CD4-positive, alpha-beta T cell treated with Interleukin-15 for 4 hours (primary cell): Measurements from ENCODE around the gene CYP26B1.

ENCODE experiments used
- DNase-seq: peaks from one replicate; pipeline ENCODE4 v3.0.0-alpha.2; 2020; ENCODE audit warnings: low spot score

The CYP26B1 gene

DNA sequence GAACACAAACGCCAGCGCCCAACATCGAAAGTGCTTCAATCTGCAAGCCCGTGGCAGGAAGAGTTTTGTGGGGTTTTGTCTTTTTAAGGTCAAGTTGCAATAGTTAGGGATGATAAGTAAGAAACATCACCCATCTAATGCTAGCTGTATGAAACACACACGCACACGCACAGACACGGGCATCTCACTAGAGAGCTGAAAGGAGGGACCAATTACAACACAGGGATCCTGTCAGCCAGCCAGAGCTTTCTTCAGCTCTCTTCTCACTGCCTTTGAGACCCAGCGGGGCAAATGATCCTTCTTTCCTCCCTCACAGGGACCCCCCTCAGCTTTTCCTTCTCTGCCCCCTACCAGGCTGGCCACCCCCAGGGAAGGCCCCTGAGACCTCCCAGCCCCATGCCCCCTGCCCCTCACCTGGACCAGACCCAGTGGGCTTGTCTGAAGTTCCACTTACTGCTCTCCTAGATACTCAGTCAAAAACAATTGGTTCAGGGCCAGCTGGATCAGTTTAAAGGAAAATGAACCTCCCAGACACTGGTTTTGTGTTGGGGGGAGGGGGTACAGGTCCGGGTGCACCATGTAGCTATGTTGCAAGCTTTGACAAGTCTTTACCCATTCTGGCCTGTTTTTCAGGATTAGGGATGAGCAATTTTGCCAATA lies 17.9 kb downstream of the CYP26B1 start:
- no peak for DNase-seq

DNA sequence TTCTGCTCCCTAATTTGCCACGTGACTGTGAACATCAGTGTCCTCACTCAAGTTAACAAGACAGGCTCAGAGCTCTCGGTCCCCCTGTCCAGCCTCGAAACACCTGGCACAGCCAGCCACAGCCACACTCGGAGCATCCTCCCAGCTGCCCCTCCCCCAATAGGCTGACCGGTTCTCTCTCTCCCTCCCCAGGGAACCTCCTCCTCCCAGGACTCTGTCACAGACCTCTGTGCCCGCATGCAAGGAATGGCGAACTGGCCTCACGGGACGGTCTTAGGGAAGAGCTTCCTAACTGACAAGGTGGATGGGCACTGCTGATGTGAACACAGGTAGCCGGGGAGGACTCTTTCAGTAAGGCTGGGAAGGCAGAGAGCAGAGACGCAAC lies 18.8 kb downstream of the CYP26B1 start:
- DNase-seq: no peak

DNA sequence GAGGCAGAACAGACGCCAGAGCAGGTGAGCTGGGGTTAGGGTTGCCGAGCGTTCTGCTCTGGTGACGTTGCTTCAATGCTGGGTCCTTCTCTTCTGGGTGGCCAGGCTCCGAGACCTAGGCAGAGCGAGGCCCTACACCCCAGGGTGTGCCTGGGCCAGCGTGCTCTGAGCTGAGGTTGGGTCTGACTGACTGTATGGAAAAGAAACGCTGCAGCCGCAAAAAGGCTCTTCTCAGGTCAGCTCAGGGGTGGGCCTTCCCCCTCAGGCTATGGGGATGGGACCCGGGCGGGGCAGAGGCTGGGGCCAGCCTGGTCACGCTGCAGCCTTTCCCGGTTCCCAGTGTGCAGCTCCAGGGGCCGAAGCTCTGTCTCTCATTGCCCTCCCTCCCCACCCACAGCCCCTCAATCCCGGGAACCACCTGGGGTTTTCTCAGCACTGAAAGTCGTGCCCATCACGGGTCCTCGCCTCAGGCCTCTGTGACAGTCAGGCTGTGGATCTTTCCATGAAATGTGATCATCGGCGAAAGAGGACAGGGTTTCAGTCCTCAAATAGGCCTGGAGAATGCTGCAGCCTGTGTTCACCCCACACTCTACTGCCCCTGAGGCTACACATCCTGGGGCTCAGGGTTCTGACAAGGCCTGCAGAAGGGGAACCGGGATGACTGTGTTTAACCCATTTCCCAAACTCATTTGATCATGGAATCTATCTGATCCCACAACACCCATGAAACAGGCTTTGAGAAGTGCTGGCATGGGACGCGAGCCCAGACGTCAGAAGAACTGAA lies 19.4 kb downstream of the CYP26B1 start:
- DNase-seq: no peak

DNA sequence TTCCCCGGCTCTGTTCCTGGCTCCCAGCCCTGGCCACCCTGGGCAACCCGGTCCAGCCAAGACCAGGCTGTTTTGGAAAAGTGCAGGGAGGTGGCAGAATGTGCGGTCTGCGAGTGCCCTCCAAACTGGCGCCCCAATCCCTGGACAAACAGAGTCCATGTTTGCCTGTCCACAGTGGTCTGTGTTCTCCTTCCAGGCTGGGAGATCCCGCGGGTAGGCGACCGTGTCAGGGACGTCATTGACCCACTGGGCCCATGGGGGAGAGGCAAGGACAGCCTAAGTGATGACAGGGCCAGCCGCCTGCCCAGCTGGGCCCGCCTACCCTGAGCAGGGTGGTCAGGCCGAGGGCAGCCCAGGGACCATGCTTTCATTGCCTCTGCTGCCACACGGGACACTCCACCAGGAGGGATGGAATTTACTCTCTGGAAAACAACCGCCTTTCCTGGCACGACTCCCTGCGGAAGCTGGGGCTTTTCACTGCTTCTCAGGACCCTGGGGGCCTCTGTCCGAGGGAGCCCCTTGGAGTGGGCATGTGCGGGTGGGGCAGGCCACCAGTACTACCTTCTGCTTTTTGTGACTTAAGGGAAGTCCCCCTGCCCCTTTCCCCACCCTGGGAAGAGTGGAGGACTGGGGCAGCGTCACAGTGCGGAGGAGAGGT lies 20.1 kb downstream of the CYP26B1 start:
- DNase-seq: no peak

DNA sequence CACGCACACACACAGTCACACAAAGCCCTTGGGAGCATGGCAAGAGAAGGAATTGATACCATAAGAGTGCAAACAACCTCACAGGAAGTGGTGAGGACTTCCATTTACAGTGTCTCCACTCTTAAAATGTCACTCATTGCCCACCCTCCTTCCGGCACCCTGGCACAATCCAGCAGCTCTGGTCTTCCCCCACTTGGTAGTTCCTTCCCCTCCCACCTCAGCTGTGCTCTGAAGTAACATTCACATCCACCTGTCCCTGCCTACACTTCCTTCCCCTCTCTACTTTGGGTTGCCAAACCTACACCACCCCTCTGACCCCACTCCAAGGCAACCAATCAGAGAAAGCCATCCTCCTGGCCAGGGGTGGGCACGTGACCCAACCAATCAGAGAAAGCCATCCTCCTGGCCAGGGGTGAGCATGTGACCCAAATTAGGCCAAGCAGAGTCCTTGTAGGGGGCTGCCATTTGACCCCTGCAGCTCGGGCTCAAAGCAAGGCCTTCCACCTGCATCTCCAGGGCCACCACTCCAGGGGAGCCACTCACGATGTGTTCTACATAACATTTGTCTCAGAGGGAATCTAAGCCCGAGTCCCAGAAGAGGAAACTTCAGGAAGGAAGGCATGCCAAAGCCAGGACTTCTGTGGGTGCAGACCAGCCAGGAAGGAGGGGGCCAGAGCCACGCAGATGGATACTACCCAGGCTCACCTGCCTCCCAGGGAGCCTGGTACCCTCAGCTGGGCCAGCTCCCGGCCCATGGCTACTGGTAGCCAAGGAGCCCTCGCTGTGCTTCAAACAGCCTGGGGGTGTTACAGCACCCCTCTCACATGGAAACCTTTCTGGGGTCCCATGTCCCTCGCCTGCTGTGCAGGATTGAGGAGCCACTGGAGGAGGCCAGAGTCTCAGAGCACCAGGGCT lies 21.2 kb downstream of the CYP26B1 start:
- DNase-seq: no peak

DNA sequence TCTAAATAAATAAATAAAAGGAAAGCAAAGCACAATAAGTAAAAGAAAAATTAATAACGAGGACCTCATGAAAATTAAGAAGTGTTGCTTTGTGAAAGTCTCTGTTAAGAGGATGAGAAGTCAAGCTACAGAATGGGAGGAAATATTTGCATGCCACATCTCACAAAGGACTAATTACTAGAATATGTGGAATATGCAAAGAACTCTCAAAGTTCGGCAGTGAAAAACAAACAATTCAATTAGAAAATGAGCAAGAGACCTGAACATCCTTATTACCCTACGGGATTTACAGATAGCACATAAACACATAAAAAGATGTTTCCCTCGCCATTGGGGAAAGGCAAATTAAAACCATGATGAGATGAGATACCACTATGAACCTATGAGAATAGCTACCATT lies 23.3 kb downstream of the CYP26B1 start:
- no peak for DNase-seq

DNA sequence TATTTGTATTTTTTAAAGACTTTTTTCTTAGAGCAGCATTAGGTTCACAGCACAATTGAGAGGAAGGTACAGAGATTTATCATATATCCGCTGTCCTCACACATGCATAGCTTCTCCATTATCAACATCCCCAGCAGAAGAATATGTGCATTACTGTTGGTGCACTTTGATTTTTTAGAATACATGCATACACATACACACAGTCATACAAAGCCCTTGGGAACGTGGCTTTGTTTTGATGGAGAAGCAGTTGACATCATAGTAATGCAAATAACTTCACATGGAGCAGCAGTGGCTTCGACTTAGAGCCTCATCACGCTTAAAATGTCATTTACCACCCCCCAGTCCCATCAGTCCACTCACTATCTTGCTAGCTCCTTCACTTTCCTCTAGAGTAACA lies 26.5 kb downstream of the CYP26B1 start:
- DNase-seq: no peak

DNA sequence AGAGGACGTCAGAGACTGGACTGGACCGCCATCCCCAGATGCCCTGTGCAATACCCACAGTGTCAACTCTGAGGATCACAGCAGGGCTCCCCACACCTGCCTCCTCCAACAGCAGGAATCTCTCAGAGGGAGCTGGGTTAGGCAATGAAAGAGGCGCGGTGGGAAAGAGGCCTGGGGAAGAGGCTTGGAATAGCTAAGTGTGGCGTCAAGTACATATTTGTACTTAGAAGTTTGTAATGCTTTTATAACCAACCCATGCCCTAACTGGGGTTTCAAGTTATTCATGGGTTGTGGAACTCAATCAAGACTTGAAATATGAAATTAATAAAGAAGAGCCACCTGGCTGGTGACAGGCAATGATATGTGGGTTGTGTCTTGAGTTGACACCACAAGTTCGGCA lies 28.7 kb downstream of the CYP26B1 start:
- no peak for DNase-seq

DNA sequence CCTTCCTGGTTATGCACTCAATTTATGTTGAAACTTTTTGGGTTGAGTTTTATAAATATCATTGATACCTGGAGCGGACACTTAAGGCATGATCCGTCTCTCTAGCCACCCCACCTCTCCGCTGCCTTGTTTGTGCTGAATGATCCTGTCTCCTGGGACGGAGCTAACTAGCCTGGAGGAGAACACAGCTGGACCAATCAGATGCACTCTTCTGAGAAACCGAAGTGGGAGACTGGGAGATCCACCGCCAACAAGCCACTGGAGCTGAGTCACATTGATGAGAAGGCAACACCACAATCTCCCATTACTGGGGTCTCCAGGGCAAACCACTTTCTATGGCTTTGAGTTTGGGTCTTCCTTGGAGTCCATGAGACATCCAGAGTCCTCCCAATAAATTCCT lies 29.3 kb downstream of the CYP26B1 start:
- DNase-seq: no peak

DNA sequence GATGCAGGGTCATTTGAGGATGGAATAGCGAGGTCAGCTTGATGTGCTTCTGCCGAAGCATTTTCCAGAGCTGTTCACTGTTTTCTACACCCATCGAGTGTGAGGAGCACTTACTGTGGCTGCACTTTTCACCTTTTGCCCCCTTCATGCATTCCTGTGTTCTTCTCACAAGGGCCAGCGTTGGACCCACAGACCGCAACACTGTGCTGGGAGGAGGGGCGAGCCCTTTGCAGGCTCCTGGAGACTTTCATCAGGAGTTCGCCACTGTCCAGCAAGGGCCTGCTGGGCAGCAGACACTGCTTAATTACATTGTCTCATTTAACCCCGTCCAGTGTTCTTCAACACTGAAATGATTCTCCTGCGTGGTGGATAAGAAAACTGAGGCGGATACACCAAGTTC lies 29.9 kb downstream of the CYP26B1 start:
- DNase-seq: no peak

DNA sequence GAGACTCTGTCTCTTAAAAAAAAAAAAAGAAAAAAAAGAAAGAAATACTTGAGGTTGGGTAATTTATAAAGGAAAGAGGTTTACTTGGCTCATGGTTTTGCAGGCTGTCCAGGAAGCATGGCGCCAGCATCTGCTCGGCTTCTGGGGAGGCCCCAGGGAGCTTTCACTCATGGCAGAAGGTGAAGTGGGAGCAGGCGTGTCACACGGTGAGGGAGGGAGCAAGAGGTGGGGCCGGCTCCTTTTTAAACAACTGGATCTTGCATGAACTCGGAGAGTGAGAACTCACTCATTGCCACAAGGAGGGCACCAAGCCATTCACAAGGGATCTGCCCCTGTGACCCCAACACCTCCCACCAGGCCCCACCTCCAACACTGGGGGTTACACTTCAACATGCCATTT lies 30.6 kb downstream of the CYP26B1 start:
- no peak for DNase-seq

DNA sequence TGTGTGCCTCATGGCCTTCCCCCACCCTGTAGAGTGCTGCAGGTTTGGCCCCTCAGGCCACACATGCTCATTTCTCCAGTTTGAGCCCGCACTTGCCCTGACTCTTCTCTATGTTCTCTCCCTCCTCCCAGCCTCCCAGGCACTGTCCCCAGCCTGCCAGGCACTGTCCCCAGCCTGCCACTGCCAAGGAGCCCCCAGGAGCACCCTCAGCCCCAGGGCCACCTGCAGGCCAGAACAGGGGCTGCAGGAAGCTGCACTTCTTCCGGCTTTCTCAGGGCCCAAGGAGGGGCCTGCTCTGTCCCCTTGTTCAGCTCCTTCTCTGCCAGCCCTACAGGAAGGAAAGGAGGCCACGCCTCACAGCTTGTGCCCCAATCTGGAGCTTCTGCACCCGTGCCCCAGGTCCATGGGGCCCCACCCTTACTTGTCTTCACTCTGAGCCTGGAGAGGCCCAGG lies 31.6 kb downstream of the CYP26B1 start:
- no peak for DNase-seq

DNA sequence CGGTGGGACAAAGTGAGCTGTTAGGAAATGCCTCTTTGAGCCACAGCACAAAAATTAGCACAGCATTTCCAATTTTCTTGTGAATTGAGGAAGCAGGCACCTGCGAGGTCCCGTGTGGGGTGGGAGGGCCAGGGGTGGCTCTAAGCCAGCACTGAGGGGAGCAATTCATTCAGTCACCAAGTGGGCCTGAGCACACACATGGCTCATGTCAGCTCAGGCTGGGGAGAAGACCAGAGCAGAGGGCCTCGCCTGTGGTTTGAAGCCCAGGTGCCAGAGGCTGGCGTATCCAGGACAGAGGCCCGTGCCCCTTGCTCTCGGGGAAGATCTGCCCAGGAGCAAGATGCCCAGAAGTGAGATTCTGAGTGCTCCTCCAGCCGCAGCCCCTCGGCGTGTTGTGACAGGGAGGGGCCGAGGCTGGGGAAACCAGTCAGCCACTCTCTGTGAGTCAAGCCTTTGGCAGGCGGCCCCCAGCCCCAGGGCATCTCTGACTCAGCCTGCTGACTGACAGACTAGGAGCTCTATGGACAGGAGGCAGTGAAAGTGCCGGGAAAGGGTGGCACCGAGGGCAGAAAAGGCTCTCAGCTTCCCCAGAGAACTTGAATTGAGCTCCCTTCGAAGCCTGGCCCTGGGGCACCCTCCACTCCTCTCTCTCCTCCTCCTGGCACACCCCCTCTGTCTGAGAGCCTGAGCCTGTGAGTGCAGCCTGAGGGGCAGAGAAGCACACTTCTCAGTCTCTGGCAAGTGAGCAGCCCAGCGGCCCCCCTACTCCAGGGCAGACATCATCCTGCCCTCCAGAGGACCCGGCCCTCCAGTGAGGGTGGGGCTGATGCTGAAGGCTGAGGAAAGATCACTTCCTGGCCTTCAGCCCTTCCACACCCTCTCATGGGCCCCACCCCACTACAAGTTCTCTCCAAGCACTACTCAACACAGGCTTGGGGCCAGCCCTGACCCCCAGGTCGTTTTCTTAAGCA lies 32.3 kb downstream of the CYP26B1 start:
- DNase-seq: no peak

DNA sequence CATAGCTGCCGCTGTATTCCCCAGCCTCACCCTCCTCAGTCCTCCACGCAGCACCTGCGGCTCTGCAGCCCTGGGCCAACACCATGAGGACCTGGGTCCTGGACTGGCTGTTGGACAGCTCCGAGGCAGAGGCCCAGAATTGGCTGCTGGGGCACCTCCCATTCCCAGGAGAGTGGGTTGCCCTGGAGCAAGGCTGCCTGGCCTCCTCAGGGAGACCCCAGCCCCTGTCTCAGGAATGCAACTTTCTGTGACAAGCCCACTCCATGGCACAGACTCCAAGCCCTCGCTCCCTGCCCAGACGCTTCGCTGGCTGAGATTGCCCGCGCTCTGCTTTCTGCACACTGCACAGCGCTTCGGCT lies 33.0 kb downstream of the CYP26B1 start:
- DNase-seq: no peak

DNA sequence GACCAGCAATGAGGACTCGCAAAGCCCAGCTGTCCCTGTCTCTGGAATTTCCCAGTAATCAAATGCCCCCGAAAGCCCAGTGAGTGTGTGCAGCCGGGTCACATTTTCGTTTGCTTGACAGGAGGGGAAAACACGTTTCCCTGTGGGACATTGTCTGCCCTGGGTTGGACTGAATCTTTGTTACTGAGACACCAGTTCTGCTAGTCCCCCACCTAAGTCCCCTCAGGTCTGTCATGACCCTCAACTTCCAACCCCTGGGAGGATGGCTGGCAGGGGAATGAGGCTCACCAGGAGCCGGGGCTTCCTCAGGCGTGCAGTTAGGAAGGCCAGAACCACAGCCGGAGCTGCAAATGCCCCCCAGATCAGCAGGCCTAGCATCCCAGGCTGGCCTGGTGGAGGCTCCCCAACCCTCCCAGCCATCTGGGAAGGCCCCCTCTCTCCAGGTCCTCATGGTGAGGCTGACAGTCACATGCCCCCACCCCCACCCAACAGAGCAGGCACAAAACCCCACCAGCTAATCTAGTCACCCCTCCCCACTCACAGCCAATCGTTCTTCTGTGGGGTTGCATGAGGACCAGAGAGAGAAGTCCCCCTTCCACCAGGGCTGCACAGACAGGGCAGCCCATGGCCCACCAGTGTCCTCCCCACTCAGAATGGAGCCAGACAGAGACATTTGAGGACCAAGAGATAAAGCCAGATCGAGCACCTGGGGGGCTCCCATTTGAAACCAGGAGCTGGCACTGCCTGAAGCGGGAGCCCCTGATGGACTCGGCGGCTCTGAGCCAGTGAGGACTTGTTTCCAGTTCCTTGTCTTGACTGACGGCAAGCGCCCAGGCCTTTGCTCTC lies 33.6 kb downstream of the CYP26B1 start:
- DNase-seq: no peak

DNA sequence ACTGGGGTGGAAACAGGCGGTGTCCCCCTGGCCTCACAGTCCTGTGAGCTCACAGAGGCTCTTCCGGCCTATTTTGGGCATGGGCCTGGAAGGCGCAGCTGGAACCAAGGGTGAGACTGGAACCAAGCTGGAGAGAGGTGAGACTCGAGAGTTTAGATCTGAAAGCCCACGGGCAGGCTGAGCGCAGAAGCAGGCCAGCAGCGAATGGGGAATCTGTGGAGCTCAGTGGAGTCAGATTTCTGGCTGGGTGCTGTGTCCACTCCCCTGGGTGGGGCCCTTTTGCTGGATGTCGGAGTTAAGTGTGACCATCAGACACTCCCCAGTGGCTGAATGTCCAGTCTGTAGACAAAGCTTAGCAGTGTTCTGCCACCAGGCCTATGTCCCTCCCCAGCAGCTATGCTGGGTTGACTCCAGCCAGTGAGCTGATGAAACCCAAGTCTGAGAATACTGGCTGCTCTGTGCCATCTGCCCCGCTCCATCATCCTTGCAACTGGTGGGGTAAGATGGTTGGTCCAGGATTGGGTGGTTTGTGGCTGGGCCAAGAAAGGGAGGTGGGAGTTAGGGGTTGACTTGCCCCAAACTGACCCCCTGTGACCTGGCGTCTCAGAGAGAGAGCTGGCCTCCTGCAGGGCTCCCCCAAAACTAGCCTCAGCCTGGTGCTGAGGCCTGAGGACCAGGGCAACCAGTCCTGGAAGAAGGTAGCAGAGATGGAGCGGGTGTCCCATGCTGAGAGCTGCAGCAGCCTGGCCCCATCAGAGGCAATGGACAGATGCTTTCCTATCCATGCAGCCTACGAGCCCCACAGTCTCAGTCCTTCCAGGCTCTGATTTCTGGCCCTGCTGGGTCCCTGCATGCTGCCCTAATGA lies 34.4 kb downstream of the CYP26B1 start:
- DNase-seq: no peak

DNA sequence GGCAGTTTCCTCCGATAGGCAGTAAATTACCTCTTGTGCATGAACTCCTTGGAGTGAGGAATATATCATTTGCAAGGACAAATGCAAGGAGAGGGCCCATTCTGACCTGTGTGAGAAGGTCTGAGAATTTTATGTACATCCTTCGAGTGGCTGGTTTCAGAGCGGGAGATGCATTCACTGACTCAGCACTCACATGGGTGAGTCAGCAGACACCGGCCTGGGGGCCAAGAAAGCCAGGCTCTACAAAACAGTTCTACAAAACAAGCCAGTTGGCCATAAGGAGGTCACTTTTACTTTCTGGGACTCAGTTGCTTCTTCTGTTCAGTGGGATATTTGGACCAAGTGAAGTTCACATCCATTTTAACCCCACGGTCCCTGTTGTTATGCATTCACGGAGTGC lies 35.3 kb downstream of the CYP26B1 start:
- DNase-seq: no peak

DNA sequence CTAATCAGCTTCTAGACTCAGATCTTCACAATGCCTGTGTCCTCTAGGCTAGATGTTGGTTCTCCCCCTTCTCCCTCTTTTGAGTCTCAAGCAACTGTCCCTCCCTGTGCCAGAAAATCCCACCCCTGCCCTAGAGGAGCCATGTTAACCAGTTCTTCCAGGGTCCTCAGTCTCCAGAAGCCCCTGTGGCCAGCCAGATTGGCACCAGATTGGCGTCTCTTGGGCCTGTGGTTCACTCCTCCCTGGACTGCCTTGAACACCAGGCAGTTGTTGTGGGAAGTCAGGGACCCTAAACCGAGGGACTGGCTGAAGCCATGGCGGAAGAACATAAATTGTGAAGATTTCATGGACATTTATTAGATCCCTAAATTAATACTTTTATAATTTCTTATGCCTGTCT lies 36.6 kb downstream of the CYP26B1 start:
- no peak for DNase-seq

DNA sequence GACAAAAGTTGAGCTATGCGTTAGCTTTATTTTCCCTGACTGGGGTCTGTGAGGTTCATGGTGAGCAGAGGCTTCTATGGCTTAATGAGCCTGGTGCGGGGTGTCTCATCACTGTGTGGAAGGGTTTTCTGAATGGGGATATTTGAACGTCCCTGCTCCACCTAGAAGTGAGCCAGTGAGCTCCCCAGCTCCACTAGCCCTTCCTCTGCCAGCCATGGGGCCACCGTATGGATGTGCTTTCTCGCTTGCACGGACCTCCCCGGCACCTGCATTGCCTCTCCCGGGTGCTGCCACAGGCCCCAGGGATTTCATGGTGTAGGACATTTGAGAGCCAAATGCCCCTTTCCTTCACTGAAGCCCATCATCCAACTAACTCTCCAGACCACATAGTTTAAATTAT lies 37.8 kb downstream of the CYP26B1 start:
- DNase-seq: no peak
